IgD-negative memory B cell (primary cell): ENCODE measurements around the gene NTSR2. TPM values are rescaled to one million over a fixed set of nuclear protein-coding genes. Genes with fewer than 3 reads are reported as not detected.

ENCODE experiments used
- H3K27ac Mint-ChIP-seq, 3 donors: one replicate each; pipeline ENCODE4 v1.8.0; 2020 to 2022; ENCODE audit warnings: mild to moderate bottlenecking in 3 of 3, mixed read lengths in 3 of 3, moderate library complexity in 1 of 3
- H3K27me3 Mint-ChIP-seq: one replicate; pipeline ENCODE4 v1.8.0; 2021; ENCODE audit warnings: mixed read lengths
- H3K36me3 Mint-ChIP-seq: one replicate; pipeline ENCODE4 v1.8.0; 2020; ENCODE audit warnings: mild to moderate bottlenecking, mixed read lengths
- H3K4me1 Mint-ChIP-seq, 3 donors: one replicate each; pipeline ENCODE4 v1.8.0; 2020 to 2022; ENCODE audit warnings: mixed read lengths in 3 of 3, mild to moderate bottlenecking in 1 of 3
- H3K4me3 Mint-ChIP-seq, 4 donors: one replicate each; pipeline ENCODE4 v1.8.0; 2020 to 2022; ENCODE audit warnings: mild to moderate bottlenecking in 4 of 4, mixed read lengths in 4 of 4, moderate library complexity in 3 of 4
- H3K9me3 Mint-ChIP-seq, 3 donors: one replicate each; pipeline ENCODE4 v1.8.0; 2020 to 2021; ENCODE audit warnings: mixed read lengths in 3 of 3, mild to moderate bottlenecking in 1 of 3
- polyA plus RNA-seq: library from polyadenylated mRNA; unstranded; fragments of 300-500 nt; fragmentation: Illumina TruSeq; gene quantifications from one replicate; pipeline ENCODE4 v1.2.3, GENCODE V29; 2021

NTSR2 gene, protein sequence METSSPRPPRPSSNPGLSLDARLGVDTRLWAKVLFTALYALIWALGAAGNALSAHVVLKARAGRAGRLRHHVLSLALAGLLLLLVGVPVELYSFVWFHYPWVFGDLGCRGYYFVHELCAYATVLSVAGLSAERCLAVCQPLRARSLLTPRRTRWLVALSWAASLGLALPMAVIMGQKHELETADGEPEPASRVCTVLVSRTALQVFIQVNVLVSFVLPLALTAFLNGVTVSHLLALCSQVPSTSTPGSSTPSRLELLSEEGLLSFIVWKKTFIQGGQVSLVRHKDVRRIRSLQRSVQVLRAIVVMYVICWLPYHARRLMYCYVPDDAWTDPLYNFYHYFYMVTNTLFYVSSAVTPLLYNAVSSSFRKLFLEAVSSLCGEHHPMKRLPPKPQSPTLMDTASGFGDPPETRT
- not detected for polyA plus RNA-seq

DNA sequence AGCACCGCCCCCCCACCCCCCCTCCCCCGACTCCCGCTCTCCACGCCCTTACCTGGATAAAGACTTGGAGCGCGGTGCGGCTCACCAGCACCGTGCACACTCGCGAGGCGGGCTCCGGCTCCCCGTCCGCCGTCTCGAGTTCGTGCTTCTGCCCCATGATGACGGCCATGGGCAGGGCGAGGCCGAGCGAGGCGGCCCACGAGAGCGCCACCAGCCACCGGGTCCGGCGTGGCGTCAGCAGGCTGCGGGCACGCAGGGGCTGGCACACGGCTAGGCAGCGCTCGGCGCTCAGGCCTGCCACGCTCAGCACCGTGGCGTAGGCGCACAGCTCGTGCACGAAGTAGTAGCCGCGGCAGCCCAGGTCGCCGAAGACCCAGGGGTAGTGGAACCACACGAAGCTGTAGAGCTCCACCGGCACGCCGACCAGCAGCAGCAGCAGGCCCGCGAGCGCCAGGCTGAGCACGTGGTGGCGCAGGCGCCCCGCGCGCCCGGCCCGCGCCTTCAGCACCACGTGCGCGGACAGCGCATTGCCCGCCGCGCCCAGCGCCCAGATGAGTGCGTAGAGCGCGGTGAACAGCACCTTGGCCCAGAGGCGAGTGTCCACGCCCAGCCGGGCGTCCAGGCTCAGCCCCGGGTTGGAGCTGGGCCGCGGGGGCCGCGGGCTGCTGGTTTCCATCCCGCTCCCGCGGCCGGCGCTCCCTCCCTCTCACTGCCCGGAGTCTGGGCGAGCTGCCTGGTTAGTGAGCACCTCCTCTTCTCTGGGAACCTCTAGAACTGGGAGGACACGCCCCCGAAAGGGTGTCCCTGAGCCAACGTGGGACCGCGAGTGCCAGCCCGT lies at the start of gene NTSR2:
Gene NTSR2, minus strand, starts transcription at position 742 of the 838 bp plus-strand sequence. Its CDS starts 66 bp downstream, at position 676.
- Mint-ChIP-seq H3K27me3 (peaks cover 17% of the 10 kb centered on the region), H3K27ac (peak within 1 kb of the TSS in 1 of 3 donors; percentile 9), H3K36me3 (no peaks in the 10 kb centered on the region), H3K9me3 (peaks cover 0 to 4% (median 0%) of the 10 kb centered on the region in 3 donors), H3K4me1 (peaks cover 9 to 12% (median 11%) of the 10 kb centered on the region in 3 donors), H3K4me3 (no peak within 1 kb of the TSS)

DNA sequence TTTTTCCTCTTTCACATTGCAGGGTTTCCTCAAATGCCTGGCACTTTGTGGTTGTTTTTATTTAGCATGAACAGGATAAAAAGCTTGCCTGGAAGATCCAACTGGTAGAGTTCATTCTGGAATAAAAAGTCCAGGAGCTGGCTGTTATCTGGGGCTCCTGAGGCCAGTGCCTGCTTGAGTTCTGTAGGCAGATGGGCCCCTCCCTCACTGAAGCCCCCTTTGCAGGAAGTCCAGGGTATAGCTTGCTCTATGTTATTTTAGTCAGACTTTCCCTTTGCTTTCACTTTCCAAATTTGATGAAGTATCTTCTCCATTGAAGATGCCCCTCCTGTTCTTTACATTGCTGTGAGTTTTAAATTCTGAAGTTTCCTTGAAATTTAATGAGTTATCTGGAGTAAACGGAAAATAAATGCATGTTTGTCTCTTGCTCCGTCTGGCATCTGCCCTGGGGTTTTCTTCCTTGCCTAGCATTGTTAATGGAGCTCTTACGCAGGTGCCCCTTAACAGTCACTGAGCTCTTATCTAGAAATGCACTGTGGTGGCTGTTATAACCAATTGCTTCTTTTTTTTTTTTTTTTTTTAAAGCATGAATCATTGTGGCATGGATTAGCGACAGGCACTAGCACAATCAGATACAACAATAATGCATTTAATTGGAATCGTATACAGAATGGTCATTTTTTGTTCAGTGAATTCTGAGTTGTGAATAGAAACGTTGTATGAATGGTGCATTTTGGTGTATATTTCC lies 49.4 kb upstream of the NTSR2 start:
- no peak overlapping the region for H3K4me3 Mint-ChIP-seq
- no peak overlapping the region for H3K27ac Mint-ChIP-seq
- peaks cover 11 to 17% (median 12%) of the 10 kb centered on the region in 3 donors for H3K4me1 Mint-ChIP-seq
- H3K9me3 Mint-ChIP-seq, result no peaks in the 10 kb centered on the region
- H3K27me3 Mint-ChIP-seq, result peaks cover 13% of the 10 kb centered on the region
- no peaks in the 10 kb centered on the region for H3K36me3 Mint-ChIP-seq

GRCh38 chr2:11718606-11719005 lies 48.6 kb upstream of the NTSR2 start:
- no peaks in the 10 kb centered on the region for H3K9me3 Mint-ChIP-seq
- peaks cover 11 to 17% (median 12%) of the 10 kb centered on the region in 3 donors for H3K4me1 Mint-ChIP-seq
- no peaks in the 10 kb centered on the region for H3K36me3 Mint-ChIP-seq
- H3K27me3 Mint-ChIP-seq, result peaks cover 10% of the 10 kb centered on the region
- H3K4me3 Mint-ChIP-seq, result no peak overlapping the region
- no peak overlapping the region for H3K27ac Mint-ChIP-seq

DNA sequence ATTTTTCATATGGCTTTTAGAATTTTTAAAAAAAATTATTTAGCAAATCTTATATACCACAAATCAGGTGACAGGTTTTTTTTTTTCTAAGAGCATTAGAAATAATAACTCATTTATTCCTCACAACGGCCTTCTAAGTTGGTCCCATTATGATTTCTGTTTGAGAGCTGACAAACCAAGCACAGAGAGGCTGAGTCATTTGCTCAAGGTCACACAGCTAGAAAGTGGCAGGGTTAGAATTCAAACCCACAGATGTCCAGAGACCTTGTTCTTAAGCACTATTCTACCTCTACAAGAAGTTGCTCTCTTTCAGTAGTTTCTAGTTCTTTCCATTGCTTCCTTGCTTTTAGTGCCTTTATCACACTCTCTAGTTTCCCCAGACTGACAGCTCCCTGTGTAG lies 47.6 kb upstream of the NTSR2 start:
- no peaks in the 10 kb centered on the region for H3K9me3 Mint-ChIP-seq
- no peaks in the 10 kb centered on the region for H3K36me3 Mint-ChIP-seq
- H3K4me3 Mint-ChIP-seq, result no peak overlapping the region
- H3K27ac Mint-ChIP-seq, result no peak overlapping the region
- H3K27me3 Mint-ChIP-seq, result peaks cover 8% of the 10 kb centered on the region
- peaks cover 11 to 17% (median 12%) of the 10 kb centered on the region in 3 donors for H3K4me1 Mint-ChIP-seq

DNA sequence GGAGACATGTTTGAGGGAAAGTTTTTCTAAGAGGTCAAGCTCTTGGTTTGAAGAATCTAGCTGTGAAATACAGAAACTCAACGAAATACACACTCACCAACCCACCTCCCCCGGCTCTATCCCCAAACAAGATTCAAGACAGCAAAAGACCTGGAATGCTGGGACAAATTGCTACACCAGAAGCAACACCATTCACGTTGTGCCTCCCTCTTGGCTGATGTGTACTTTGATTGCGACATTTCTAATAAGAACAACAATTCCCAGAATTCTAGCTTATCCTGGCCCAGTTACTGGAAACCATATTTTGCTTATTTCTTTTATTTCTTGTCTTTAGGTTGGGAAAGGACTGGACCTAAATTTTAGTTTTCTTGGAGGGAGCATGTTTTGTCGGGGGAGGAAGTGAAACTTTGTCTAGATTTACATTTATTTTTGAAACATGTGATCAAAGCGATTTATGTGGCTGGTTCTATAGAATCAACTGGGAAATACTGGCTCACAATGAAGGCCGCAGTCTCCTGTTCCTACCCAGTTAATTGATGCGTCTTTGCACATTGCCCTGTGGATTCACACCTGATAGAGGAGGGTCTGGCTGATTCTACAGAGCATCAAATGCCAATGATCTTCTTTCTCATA lies 46.8 kb upstream of the NTSR2 start:
- Mint-ChIP-seq H3K36me3 (no peaks in the 10 kb centered on the region), H3K9me3 (no peaks in the 10 kb centered on the region), H3K4me3 (peak overlapping the region in 1 of 4 donors; percentile 23), H3K27me3 (peaks cover 8% of the 10 kb centered on the region), H3K27ac (no peak overlapping the region), H3K4me1 (peaks cover 11 to 17% (median 12%) of the 10 kb centered on the region in 3 donors)

GRCh38 chr2:11715987-11716652 lies 46.1 kb upstream of the NTSR2 start:
- Mint-ChIP-seq H3K4me1 (peaks cover 11 to 15% (median 12%) of the 10 kb centered on the region in 3 donors), H3K9me3 (no peaks in the 10 kb centered on the region), H3K4me3 (peak overlapping the region in 1 of 4 donors; percentile 23), H3K27ac (no peak overlapping the region), H3K36me3 (no peaks in the 10 kb centered on the region), H3K27me3 (peaks cover 8% of the 10 kb centered on the region)

GRCh38 chr2:11713815-11714214 lies 43.8 kb upstream of the NTSR2 start:
- Mint-ChIP-seq H3K9me3 (no peaks in the 10 kb centered on the region), H3K4me3 (no peak overlapping the region), H3K27me3 (no peaks in the 10 kb centered on the region), H3K4me1 (peaks cover 7 to 10% (median 9%) of the 10 kb centered on the region in 3 donors), H3K27ac (no peak overlapping the region), H3K36me3 (no peaks in the 10 kb centered on the region)

DNA sequence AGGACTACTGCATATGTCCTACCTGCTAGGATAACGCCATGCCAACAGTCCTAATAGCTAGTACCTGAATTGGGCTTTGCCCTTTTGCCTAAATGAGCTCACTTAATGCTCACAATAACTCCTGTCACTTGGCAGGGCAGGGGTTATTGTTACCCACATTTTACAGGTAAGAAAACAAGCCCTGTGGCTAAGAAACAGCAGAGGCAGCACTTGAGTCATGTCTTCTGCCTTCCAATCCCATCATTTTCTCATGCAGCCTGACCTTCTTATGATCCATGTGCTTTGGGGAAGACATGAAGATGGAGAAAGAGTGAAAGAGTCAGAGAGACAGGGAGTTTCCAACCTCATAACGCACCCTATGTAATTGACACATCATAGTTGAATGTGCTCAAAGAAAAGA lies 42.9 kb upstream of the NTSR2 start:
- no peaks in the 10 kb centered on the region for H3K36me3 Mint-ChIP-seq
- no peaks in the 10 kb centered on the region for H3K9me3 Mint-ChIP-seq
- peaks cover 7 to 10% (median 8%) of the 10 kb centered on the region in 3 donors for H3K4me1 Mint-ChIP-seq
- no peak overlapping the region for H3K27ac Mint-ChIP-seq
- H3K4me3 Mint-ChIP-seq, result no peak overlapping the region
- no peaks in the 10 kb centered on the region for H3K27me3 Mint-ChIP-seq

- Mint-ChIP-seq H3K4me1 (peaks cover 2 to 4% (median 2%) of the 10 kb centered on the region in 3 donors), H3K27ac (no peak overlapping the region), H3K9me3 (no peaks in the 10 kb centered on the region), H3K4me3 (no peak overlapping the region), H3K27me3 (no peaks in the 10 kb centered on the region), H3K36me3 (no peaks in the 10 kb centered on the region)
These were observed 41.8 kb upstream of the NTSR2 start for GRCh38 chr2:11711751-11712150.

- H3K4me1 Mint-ChIP-seq, result no peaks in the 10 kb centered on the region
- H3K36me3 Mint-ChIP-seq, result no peaks in the 10 kb centered on the region
- H3K4me3 Mint-ChIP-seq, result no peak overlapping the region
- H3K9me3 Mint-ChIP-seq, result no peaks in the 10 kb centered on the region
- H3K27ac Mint-ChIP-seq, result no peak overlapping the region
- H3K27me3 Mint-ChIP-seq, result no peaks in the 10 kb centered on the region
These were observed 41.3 kb upstream of the NTSR2 start for GRCh38 chr2:11711354-11711716.

DNA sequence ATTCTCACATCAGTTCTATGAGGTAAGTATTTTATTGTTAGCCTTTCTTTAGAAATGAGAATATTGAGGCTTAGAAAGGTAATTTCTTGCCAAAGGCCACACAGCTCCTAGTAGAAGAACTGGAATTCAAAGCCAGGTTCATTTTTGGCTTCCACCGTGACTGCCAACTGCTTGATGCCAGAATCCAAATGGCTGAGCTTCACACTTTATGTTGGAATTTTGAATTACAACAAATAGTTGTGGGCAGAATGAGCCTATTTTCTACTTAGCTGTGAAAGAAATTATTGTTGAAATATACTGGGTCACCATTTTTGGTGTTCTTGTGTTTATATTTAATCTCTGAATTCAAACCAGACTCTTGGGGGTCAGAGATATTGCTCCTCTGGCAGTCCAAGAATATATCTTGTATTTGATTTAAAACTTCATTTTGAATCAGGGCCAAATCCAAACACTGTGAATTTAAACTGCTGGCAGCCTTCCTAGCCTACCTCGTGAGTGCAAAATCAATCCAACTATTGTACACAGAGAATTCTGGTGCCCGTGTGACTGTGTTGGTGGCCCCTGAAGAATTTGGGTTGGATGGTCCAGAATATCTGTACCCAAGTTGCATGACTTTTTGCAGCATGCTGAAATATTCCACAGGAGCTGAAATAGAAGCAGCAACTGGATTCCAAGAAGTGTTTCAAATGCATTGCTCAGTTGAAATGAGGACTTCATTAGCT lies 40.8 kb upstream of the NTSR2 start:
- Mint-ChIP-seq H3K9me3 (no peaks in the 10 kb centered on the region), H3K27ac (no peak overlapping the region), H3K4me3 (no peak overlapping the region), H3K4me1 (no peaks in the 10 kb centered on the region), H3K36me3 (no peaks in the 10 kb centered on the region), H3K27me3 (no peaks in the 10 kb centered on the region)

DNA sequence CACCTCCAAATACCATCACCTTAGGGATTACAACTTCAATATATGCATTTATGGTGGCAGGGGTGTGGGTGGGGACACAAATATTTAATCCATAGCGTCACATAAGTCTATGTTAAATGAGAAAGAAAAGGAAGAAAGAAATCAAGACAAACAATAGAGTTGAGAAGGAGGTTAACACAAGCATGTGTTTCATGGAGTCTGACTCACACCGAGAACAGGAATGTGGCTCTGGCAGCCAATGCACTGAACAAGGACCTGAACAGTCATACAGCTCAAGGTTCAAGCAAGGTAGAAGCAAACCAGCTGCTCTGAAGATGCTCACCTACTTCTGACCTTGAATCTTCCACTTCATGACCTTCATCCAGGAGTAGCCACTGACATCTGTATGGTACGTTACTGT lies 40.2 kb upstream of the NTSR2 start:
- no peaks in the 10 kb centered on the region for H3K4me1 Mint-ChIP-seq
- no peaks in the 10 kb centered on the region for H3K9me3 Mint-ChIP-seq
- no peaks in the 10 kb centered on the region for H3K36me3 Mint-ChIP-seq
- H3K27me3 Mint-ChIP-seq, result no peaks in the 10 kb centered on the region
- no peak overlapping the region for H3K4me3 Mint-ChIP-seq
- H3K27ac Mint-ChIP-seq, result no peak overlapping the region

DNA sequence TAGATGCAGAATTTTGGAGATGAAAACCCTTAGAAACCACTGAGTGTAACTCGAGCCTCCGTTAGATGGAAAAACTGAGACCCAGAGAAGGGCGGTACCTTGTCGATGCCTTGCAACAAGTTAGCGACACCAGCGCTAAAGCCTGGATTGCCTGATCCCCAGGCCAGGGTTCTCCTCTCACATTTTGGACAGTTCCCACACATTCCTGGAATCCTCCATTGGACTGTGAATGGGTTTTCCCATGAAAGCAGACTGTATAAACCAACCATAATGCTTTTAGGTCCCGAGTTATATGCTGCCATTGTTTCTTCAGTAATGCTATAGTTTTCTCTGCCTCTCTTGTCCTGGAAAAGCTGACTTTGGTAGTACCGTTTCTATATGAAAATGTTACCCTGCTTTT lies 39.3 kb upstream of the NTSR2 start:
- Mint-ChIP-seq H3K4me1 (no peaks in the 10 kb centered on the region), H3K36me3 (no peaks in the 10 kb centered on the region), H3K27ac (no peak overlapping the region), H3K27me3 (no peaks in the 10 kb centered on the region), H3K4me3 (no peak overlapping the region), H3K9me3 (no peaks in the 10 kb centered on the region)

DNA sequence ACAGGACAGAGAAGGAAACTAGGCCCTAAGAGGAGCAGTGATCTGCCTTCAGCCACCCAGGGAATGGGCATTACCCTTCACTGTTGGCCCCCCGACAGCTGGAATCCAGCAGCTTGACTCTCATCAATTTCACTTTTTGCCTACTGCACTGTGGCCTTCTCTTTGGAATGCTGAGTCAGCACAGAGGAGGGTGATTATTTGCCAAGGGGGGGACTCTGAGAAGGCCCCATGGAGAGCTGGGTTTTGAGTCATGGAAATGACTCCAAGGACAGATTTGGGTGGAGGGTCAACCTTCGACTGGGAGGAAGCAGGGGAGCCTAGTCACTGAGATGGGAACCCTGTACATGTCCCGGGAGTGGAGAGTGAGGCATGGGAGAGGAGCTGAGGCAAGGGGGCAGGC lies 38.1 kb upstream of the NTSR2 start:
- H3K36me3 Mint-ChIP-seq, result no peaks in the 10 kb centered on the region
- H3K4me3 Mint-ChIP-seq, result no peak overlapping the region
- H3K4me1 Mint-ChIP-seq, result no peaks in the 10 kb centered on the region
- no peak overlapping the region for H3K27ac Mint-ChIP-seq
- no peaks in the 10 kb centered on the region for H3K27me3 Mint-ChIP-seq
- no peaks in the 10 kb centered on the region for H3K9me3 Mint-ChIP-seq
